ENCODE data around the gene PRRG4.

GRCh38 chr11:32891657-32892354 is 62.1 kb downstream of the PRRG4 start:
- TF ChIP-seq, protein P1, sequence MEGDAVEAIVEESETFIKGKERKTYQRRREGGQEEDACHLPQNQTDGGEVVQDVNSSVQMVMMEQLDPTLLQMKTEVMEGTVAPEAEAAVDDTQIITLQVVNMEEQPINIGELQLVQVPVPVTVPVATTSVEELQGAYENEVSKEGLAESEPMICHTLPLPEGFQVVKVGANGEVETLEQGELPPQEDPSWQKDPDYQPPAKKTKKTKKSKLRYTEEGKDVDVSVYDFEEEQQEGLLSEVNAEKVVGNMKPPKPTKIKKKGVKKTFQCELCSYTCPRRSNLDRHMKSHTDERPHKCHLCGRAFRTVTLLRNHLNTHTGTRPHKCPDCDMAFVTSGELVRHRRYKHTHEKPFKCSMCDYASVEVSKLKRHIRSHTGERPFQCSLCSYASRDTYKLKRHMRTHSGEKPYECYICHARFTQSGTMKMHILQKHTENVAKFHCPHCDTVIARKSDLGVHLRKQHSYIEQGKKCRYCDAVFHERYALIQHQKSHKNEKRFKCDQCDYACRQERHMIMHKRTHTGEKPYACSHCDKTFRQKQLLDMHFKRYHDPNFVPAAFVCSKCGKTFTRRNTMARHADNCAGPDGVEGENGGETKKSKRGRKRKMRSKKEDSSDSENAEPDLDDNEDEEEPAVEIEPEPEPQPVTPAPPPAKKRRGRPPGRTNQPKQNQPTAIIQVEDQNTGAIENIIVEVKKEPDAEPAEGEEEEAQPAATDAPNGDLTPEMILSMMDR (IDR thresholded peaks at IDR 0.05) = no peak
- TF ChIP-seq ZFX (IDR thresholded peaks at IDR 0.05; ENCODE audit: borderline replicate concordance) = no peak
